Keratinocyte (primary cell): ENCODE data around the gene CMSS1.
"Not testable (repeated sequence)": the region's sequence is repeated elsewhere in the genome, so short reads cannot be mapped to it uniquely, and the experiment has no call there.

Source experiments
- CTCF ChIP-seq, 3 experiments: IDR thresholded peaks in 1 of 3; conservative IDR thresholded peaks in 1 of 3; optimal IDR thresholded peaks in 1 of 3; 2 replicates in 2 of 3; 3 replicates in 1 of 3; pipeline versions ENCODE3 to v1.5.1; 2011; ENCODE audit warnings: low read length in 3 of 3, mild to moderate bottlenecking in 3 of 3, moderate library complexity in 2 of 3, control low read depth in 1 of 3, inconsistent platforms in 1 of 3; ENCODE audit not compliant: insufficient read depth in 2 of 3; ENCODE audit errors: extremely low read depth in 1 of 3
- EZH2 ChIP-seq: IDR thresholded peaks from one replicate; pipeline ENCODE4 v1.6.1; 2012; ENCODE audit warnings: inconsistent platforms, mild to moderate bottlenecking, low read length, moderate library complexity

- TF ChIP-seq CTCF (optimal IDR thresholded peaks at IDR 0.05 in 1 of 3, IDR thresholded peaks at IDR 0.05 in 1 of 3, conservative IDR thresholded peaks at IDR 0.05 in 1 of 3; ENCODE audit: extremely low read depth in 1 of 3, insufficient read depth in 2 of 3, low read length in 3 of 3); EZH2: not testable (repeated sequence)
Observed at GRCh38 chr3:100229188-100229587, 411.5 kb downstream of the CMSS1 start.
